GM19023 (cell line): ENCODE data around the gene CPTP.

Source experiments
- ATAC-seq: cut with Tn5 transposase; IDR thresholded peaks from one replicate; pipeline ENCODE4 v1.9.1; 2021; ENCODE audit warnings: mild to moderate bottlenecking, moderate library complexity; ENCODE audit not compliant: unreplicated experiment

Gene CPTP

DNA sequence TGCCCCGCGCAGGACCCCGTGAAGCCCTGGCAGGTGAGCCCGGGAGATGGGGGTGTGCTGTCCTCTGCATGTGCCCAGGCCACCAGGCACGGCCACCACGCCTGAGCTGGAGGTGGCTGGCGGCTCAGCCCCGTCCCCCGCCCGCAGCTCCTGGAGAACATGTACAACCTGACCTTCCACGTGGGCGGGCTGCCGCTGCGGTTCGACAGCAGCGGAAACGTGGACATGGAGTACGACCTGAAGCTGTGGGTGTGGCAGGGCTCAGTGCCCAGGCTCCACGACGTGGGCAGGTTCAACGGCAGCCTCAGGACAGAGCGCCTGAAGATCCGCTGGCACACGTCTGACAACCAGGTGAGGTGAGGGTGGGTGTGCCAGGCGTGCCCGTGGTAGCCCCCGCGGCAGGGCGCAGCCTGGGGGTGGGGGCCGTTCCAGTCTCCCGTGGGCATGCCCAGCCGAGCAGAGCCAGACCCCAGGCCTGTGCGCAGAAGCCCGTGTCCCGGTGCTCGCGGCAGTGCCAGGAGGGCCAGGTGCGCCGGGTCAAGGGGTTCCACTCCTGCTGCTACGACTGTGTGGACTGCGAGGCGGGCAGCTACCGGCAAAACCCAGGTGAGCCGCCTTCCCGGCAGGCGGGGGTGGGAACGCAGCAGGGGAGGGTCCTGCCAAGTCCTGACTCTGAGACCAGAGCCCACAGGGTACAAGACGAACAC, 8.3 kb downstream of the CPTP start:
- no peak for ATAC-seq

DNA sequence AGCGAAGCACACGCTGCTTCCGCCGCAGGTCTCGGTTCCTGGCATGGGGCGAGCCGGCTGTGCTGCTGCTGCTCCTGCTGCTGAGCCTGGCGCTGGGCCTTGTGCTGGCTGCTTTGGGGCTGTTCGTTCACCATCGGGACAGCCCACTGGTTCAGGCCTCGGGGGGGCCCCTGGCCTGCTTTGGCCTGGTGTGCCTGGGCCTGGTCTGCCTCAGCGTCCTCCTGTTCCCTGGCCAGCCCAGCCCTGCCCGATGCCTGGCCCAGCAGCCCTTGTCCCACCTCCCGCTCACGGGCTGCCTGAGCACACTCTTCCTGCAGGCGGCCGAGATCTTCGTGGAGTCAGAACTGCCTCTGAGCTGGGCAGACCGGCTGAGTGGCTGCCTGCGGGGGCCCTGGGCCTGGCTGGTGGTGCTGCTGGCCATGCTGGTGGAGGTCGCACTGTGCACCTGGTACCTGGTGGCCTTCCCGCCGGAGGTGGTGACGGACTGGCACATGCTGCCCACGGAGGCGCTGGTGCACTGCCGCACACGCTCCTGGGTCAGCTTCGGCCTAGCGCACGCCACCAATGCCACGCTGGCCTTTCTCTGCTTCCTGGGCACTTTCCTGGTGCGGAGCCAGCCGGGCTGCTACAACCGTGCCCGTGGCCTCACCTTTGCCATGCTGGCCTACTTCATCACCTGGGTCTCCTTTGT, 9.1 kb downstream of the CPTP start:
- no peak for ATAC-seq

DNA sequence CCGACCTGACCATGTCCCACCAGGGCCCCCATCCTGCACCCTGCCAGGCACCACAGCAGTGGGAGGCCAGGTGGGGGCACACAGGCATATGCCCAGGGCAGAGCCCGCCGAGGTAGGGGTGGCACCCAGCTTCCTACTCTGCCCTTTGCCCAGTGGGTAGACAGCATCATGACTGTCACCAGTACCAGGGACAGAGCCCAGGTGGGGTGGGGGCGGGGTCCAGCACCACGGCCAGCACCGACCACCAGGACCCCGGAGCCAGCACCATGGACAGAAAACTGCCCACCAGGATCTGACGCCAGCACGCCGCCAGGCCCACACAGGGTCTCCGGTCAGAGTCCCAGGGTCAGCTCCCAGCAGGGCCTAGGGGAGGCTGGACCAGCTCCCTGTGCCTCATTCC, 10.2 kb downstream of the CPTP start:
- no peak for ATAC-seq

DNA sequence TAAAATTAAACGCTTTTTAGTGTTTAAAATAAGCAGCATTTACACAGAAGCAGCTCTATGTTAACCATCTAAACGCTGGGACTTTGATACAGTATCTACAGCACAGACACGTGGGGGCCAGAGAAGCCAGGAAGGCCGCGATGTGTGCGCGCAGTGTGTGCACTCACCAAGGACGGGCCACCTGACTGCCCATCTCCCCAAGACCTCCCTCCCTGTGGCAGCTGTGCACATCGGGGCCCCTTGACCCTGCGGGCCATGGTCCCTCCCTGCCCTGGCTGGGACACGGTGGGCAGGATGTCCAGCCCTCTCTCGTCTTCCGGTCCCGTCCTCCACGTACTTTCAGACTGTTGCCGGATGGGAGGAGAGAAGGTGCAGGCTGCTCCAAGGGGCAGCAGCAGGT, 10.7 kb downstream of the CPTP start:
- ATAC-seq, result no peak

DNA sequence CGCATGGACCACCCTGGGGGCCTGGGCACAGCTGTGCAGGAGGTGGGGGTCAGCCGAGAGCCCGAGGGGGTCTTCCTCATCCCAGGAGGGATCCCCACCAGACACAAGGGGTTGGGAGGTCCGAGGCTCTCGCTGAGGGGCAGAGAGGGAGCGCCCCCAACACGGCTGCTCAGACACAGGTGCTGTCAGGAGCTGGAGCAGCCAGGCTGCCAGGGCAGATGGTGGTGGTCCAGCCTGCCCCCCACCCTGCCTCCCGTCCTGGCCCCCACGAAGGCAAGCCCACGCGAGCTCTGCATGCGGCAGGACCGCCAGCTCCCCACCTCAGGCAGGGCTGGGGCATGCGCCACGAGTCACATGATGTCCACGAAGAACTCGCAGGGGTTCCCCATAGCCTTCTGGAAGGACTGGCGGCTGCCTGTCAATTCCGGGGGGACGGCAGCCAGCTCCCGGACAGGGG, 11.2 kb downstream of the CPTP start:
- ATAC-seq, result no peak

DNA sequence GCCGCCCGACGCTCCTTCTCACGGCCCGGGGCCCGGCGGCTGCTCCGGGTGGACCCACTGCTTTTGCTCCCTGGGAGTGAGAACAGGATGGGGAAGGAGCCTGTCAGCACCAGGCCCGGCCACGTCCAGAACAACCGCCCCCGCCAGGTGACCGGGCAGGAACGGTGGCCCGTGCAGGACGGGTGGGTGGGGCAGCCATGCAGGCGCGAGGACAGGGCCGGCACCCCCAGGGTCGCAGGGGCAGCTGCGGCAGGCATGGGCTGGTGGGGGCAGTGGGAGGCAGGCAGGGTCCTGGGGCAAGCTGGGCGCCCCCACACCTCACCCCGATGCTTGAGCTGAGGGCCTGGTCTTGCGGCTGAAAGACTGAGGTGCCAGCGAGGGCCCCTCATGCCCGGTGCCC, 11.8 kb downstream of the CPTP start:
- no peak for ATAC-seq

DNA sequence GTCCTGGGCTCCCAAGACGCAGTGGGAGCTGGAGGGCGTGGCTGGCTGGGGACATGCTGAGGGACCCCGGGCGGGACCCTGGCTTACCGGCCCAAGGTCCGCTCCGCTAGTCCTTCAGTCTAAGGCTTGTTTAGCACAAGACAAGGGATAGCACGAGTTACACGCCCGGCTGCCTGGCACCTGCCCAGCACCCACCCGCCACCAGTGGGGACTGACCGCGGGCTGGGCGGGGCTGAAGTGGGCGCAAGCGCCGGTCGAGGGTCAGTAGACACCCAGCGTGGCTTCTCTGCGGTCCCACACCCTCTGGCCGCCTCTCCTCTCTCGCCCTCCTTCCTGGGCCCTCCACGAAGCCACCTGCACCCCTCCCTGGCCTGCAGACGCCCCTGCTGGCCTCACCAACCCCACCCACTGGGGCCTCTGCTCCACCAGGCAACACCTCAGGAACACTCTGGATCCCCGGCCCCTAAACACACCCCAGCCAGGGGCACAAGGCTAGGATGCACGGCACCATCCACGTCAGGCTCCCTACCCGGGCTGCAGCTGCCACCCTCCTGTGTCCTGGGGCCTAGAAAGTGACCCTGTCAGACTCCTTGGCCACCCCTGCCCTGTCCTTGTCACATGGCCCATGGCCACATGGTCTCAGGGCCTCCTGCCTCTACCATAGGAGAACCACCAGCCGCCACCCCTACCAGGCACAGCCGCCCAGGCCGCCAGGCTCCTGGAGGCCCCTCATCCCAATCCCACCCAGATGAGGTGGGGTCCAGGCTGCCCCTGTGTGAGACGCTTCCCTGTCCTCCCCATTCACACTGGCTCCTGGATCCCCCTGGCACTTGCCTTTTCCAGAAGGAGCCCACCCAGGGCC, 12.6 kb downstream of the CPTP start:
- no peak for ATAC-seq

DNA sequence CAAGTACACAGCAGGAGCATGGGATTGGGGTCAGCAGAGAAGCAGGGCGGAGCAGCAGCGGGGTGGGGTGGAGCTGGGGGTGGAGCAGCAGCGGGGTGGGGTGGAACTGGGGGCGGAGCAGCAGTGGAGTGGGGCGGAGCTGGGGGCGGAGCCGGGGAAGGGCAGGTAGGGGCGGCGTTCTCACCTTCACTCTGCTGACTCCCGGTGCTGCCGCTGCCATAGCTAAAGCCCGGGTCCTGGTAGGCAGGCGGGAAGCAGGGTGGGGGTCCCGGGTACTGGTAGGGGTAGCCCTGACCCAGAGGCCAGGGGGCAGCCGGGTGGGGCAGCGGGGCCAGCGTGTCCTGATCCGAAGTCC, 13.2 kb downstream of the CPTP start:
- no peak for ATAC-seq

DNA sequence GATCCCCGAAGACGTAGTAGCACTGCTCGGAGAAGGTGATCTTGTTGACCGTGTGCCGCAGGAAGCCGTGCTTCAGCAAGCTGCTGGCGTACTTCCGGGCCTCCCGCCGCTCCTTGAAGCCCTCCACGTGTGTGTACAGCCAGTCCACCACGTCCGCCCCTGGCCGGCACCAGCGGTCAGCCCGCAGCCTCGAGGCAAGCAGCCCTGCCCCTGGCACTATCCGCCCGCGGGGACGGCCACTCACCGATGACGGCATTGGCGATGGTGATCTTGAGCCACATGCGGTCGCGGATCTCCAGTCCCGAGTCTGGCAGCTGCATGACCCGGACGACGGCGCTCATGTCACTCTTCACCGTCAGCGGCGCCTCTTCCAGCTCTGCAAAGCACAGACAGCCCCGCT, 13.7 kb downstream of the CPTP start:
- ATAC-seq, result no peak

DNA sequence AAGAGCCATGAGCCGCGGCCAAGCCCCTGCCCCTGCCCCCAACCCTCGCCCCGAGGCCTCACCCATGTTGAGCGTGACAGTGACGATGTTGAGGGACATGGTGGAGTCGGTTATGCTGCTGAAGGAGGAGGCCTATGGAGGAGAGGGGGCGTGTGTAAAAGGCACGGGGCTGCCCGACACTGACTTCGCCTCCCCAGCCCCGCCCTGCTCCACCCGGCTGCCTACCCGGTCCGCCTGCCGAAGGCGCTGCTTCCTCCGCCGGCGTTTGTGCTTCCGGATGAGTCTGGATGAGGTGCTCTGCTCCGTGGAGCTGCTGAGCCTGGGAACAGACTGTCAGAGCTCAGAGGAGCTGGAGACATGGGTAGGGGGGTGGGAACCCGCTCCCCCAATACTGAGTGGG, 15.6 kb downstream of the CPTP start:
- no peak for ATAC-seq

DNA sequence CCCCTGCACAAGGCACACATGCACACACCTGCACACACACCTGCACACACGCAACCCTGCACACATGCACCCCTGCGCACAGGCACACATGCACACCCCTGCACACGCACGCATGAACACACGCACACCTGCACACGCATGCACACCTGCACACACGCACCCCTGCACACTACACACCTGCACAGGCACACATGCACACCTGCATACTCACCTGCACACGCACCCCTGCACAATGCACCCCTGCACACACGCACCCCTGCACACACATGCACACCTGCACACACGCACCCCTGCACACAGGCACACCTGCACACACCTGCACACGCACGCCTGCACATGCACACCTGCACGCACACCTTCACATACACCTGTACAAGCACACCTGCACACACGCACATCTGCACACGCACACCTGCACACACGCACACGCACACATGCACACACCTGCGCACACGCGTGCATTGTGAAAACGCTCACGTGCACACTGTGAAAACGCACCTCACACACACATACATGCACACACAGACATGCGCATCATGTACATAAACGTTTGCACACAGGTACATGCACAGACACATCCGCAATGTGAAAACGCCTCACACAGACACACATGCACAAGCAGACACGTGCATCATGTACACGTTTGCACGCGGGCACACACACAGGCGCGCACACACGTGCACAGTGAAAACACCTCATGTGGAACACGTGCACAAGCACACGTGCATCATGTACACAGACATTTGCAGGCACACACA, 16.4 kb downstream of the CPTP start:
- no peak for ATAC-seq

DNA sequence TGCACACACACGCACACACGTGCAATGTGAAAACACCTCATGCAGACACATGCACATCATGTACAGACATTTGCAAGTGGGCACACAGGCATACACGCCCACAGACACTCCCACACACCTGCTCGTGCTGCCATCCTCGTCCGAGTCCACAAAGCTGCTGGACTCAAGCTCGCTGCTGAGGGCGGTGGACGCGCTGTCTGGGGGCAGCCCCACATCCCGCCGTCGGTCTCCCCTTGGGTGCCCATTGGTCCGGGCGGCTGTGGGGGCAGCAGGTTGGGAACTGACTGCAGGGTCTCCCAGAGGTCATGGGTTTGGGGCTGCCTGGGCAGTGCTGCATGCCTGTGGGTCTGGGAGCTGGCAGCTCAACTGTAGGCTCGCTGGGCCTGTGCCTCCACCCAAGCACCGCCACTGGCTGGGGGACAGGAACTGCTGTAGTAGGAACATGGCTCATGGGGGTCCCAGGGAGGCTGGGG, 17.0 kb downstream of the CPTP start:
- ATAC-seq, result no peak

DNA sequence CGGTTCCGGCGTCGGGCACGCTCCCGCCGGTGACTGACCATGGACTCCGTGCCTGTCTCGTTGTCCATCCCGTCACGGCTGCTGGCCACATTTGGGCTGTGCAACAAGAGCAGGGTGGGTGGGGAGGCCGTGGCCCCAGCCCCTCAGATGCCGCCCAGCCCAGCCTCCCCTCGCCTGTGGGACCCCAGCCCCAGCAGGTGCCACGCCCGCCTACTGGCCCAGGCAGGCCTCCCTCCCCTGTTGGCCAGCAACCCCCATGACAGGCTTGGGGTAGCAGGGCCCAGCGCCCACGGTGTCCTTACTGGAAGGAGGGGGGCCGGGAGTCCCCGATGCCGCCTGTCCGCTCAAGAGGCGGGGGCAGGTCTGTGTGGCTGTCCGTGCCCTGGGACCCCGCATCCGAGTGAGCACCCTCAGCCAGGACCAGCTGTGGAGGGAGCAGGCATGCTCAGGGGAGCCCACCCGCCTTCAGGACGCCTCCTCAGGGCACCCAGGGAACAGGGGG, 17.5 kb downstream of the CPTP start:
- no peak for ATAC-seq

DNA sequence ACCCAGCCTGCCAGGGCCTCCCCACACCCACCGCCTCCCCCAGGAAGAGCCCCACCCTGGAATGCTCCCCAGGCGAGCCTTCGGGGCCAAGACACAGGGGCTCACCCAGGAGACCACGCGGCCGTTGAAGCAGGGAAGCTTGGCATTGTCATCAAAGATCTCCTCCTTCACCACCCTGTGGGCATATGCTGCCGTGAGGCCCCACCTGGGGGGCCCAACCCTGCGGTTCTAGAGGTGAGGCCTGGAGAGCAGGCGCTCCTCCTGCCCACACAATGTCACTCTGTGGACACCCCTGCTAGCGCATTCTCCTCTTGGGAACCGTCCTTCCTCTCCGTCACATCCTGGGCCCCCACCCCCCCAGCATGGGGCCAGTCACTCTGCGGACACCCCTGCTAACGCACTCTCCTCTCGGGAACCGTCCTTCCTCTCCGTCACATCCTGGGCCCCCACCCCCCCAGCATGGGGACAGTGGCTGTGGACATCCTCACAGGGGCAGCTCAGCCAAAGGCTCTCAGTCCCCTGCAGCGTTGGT, 18.0 kb downstream of the CPTP start:
- no peak for ATAC-seq

DNA sequence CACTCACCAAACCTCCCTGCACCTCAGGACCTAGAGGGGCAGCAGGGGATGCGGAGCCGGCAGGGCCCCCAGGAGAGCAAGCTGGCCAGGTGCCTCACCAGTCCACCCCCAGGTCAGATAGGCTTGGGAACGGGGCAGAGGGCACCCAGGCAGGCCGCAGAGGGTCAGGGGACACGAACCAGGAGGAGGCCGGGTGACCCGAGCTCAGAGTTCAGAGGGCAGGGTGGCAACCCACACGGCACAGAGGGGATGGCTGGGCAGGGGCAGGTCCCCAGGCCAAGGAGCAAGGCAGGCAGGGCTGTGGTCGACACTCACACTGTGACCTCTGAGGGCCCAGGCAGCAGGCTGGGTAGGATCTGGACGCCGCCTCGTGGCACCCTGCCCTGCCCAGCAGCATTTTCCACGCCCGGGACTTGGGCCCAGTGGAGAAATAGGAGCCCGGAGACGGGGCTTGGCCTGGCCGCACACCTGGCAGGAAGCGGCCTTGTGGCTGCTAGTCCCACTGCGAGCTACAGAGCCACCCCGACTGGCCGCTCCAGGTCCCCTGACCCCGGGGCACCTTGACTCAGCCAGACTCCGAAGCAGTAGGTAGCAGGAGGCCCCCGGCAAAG, 19.3 kb downstream of the CPTP start:
- no peak for ATAC-seq

DNA sequence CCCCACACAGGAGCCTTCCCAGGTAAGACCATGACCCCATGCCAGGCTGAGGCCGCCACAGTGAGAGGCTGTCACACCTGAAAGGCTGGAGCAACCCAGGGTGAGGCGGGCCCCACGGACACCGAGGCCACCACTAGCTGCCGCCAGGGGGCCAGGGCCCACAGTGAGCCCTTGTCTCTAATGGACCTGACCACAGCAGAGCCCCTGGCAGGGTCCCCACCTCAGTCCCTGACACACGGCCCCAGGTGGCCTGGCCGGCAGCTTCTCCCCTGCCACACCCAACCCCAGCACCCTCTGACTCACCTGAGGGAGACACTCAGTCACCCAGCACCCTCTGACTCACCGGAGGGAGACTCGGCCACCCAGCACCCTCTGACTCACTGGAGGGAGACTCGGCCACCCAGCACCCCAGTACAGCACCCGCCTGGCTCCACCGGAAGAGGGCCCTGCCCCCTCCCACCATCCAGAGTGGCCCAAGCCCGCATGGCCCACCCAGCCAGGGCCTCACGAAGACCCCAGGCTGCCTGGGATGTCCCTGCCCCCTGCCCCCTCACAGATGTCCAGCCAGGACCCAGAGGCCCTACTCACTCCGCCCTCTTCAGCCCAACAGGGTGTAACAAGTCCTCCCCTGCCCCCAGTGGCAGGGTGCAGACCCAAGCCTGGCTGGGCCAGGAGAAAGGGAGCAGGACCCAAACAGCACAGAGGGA, 20.2 kb downstream of the CPTP start:
- ATAC-seq, result no peak

DNA sequence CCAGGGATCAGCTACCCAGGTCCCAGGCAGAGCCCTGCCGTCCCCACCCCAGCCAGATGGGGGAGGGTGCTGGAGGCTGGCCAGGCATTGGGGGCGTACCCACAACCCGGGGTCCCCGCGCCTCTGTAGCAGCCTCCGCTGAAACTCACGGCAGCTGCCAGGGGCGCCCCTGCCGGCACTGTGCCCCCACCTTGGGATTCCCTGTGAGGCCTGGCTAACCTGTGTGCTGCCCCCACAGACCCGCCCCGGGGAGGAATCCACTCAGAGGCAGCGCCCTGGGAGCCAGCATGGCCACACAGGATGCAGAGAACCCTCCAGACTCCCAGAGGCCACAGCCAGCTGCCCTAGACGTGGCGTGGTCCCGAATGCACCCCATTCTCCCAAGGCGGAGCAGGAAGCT, 20.8 kb downstream of the CPTP start:
- ATAC-seq, result no peak

DNA sequence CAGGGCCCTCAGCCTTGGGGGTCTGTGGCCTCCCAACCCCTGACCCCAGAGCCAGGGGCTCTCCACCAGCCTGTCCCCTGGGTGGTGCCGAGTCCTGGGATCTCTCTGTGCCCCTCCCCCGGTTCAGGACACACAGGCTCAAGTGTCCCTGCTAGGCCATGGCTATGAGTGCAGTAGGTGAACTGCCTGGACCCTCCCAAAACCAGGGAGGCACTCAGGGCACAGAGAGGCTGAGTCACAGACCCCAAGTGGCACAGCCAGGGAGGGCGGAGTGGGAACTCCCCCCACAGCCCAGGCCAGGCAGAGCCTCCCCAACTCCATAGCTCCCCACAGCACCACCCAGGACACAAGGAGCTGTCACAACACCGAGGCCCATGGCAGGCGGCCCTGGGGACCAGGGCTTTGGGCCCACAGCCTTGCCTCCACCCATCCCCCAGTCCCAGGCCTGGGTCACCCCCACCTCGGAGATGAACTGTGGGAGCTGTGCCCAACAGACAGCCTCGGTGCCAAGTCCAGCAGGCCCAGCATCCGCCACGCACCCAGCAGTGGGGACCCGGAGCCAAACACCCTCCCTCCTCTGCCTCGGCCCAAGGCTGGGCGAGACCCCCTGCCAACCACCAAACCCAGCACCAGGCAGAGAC, 21.4 kb downstream of the CPTP start:
- ATAC-seq, result no peak

DNA sequence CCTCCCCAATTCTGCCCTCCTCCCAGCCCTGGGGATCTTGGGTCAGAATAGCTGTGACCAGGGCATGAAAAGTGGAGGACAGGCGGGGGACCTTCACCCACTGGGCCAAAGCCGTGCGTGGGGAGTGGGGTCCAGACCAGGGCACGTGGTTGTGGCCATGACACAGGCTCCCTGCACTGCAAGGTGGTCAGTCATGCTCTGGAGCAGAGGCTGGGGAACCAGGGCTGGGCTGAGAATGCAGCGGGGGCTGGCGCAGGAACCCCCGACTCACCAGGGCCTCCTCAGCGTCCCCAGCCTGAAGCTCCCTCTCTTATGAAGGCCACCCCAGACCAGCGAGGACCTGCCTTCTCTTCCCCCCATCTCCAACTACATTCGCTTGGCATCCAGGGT, 21.9 kb downstream of the CPTP start:
- no peak for ATAC-seq
